Measurements from ENCODE around the gene OPRM1. TPM values are rescaled to one million over a fixed set of nuclear protein-coding genes. Genes with fewer than 3 reads are reported as not detected.

The OPRM1 gene
- total RNA-seq, 1 experiment from 2014 or later = not detected

DNA sequence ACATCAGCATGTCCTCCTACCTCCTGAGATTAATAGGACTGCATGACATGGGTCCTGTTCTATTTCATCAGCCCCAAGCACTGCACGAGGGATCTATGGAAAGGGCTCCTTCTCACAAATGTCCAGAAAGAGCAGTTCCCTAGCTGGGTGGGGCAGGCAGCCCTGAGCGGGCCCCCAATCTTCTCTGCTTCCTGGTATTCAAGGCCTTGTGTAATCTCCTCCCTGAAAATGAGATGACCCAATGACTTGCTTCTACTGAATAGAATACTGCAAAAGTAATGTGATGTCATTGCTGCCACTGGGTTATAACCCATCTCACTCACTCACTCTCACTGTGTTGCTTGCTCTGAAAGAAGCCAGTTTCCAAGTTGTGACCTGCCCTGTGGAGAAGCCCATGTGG, 126.4 kb downstream of the OPRM1 start:
- ATAC-seq (no peak), DNase-seq (ENCODE audit: low read depth, low spot score) (no peak)
- intact Hi-C loops (cut with micrococcal nuclease) = no loop called here
- POLR2A ChIA-PET = no interaction called here
- RAD21 ChIA-PET (ENCODE audit: low non-redundant PET in 1 of 2, low total read pairs in 2 of 2, uncharacterized antibody in 2 of 2, unreplicated experiment in 2 of 2) = no interaction called here
- 0 out of 2 replicates have a peak, but pooled peaks cover 2% of the 10 kb centered on the region for H3K9me2 ChIP-seq (ENCODE audit: insufficient read depth)
- H2AFZ ChIP-seq (ENCODE audit: low read depth, low read length, poor library complexity, severe bottlenecking) = no peak overlapping the region
- no peaks in the 10 kb centered on the region for H3K4me1 ChIP-seq (ENCODE audit: control insufficient read depth in 1 of 2, insufficient read depth in 2 of 2, low read length in 2 of 2)
- no peak for TF ChIP-seq ELF1 (IDR thresholded peaks at IDR 0.05; ENCODE audit: borderline replicate concordance, low read depth)
- TF ChIP-seq, protein P1, sequence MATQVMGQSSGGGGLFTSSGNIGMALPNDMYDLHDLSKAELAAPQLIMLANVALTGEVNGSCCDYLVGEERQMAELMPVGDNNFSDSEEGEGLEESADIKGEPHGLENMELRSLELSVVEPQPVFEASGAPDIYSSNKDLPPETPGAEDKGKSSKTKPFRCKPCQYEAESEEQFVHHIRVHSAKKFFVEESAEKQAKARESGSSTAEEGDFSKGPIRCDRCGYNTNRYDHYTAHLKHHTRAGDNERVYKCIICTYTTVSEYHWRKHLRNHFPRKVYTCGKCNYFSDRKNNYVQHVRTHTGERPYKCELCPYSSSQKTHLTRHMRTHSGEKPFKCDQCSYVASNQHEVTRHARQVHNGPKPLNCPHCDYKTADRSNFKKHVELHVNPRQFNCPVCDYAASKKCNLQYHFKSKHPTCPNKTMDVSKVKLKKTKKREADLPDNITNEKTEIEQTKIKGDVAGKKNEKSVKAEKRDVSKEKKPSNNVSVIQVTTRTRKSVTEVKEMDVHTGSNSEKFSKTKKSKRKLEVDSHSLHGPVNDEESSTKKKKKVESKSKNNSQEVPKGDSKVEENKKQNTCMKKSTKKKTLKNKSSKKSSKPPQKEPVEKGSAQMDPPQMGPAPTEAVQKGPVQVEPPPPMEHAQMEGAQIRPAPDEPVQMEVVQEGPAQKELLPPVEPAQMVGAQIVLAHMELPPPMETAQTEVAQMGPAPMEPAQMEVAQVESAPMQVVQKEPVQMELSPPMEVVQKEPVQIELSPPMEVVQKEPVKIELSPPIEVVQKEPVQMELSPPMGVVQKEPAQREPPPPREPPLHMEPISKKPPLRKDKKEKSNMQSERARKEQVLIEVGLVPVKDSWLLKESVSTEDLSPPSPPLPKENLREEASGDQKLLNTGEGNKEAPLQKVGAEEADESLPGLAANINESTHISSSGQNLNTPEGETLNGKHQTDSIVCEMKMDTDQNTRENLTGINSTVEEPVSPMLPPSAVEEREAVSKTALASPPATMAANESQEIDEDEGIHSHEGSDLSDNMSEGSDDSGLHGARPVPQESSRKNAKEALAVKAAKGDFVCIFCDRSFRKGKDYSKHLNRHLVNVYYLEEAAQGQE (IDR thresholded peaks at IDR 0.05; ENCODE audit: low read depth) = no peak
- TF ChIP-seq, protein P2, sequence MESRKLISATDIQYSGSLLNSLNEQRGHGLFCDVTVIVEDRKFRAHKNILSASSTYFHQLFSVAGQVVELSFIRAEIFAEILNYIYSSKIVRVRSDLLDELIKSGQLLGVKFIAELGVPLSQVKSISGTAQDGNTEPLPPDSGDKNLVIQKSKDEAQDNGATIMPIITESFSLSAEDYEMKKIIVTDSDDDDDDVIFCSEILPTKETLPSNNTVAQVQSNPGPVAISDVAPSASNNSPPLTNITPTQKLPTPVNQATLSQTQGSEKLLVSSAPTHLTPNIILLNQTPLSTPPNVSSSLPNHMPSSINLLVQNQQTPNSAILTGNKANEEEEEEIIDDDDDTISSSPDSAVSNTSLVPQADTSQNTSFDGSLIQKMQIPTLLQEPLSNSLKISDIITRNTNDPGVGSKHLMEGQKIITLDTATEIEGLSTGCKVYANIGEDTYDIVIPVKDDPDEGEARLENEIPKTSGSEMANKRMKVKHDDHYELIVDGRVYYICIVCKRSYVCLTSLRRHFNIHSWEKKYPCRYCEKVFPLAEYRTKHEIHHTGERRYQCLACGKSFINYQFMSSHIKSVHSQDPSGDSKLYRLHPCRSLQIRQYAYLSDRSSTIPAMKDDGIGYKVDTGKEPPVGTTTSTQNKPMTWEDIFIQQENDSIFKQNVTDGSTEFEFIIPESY (IDR thresholded peaks at IDR 0.05; ENCODE audit: extremely low read depth, insufficient replicate concordance, low read length) = no peak
- no peak for TF ChIP-seq SIN3A (IDR thresholded peaks at IDR 0.05; ENCODE audit: low read depth)
- no peak for TF ChIP-seq CEBPB (IDR thresholded peaks at IDR 0.05; ENCODE audit: low read depth)
- no peak for TF ChIP-seq POLR2AphosphoS5 (IDR thresholded peaks at IDR 0.05; ENCODE audit: low read depth, low read length)
- TF ChIP-seq SRF (IDR thresholded peaks at IDR 0.05; ENCODE audit: low read depth) = no peak
- TF ChIP-seq EZH2phosphoT487 (IDR thresholded peaks at IDR 0.05; ENCODE audit: borderline replicate concordance) = no peak
- TF ChIP-seq, protein P3, sequence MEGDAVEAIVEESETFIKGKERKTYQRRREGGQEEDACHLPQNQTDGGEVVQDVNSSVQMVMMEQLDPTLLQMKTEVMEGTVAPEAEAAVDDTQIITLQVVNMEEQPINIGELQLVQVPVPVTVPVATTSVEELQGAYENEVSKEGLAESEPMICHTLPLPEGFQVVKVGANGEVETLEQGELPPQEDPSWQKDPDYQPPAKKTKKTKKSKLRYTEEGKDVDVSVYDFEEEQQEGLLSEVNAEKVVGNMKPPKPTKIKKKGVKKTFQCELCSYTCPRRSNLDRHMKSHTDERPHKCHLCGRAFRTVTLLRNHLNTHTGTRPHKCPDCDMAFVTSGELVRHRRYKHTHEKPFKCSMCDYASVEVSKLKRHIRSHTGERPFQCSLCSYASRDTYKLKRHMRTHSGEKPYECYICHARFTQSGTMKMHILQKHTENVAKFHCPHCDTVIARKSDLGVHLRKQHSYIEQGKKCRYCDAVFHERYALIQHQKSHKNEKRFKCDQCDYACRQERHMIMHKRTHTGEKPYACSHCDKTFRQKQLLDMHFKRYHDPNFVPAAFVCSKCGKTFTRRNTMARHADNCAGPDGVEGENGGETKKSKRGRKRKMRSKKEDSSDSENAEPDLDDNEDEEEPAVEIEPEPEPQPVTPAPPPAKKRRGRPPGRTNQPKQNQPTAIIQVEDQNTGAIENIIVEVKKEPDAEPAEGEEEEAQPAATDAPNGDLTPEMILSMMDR (IDR thresholded peaks at IDR 0.05 in 2 of 3, conservative IDR thresholded peaks at IDR 0.05 in 1 of 3; ENCODE audit: borderline replicate concordance in 1 of 3, insufficient read depth in 1 of 3, low read depth in 2 of 3, low read length in 2 of 3) = no peak
- no peak for TF ChIP-seq ZFX (IDR thresholded peaks at IDR 0.05)
- no peak for TF ChIP-seq YY1 (IDR thresholded peaks at IDR 0.05; ENCODE audit: extremely low read depth, insufficient replicate concordance, low read depth, low read length)
- H3K36me3 ChIP-seq (ENCODE audit: control insufficient read depth in 1 of 2, insufficient read depth in 2 of 2, low read length in 2 of 2) = no peaks in the 10 kb centered on the region
- no peak overlapping the region for H3K9ac ChIP-seq (ENCODE audit: low read length)
- no peak overlapping the region for H3K4me2 ChIP-seq (ENCODE audit: low read length)
- no peak overlapping the region for H3K4me3 ChIP-seq (replicated peaks in 1 of 2; ENCODE audit: low read depth in 1 of 2, low read length in 2 of 2)
- H4K20me1 ChIP-seq (ENCODE audit: insufficient read depth) = no peaks in the 10 kb centered on the region
- BruUV-seq (replicated peaks) = no TSS peak
- no peaks in the 10 kb centered on the region for H3K27me3 ChIP-seq (ENCODE audit: insufficient read depth, low read length)
- no peak overlapping the region for H3K27ac ChIP-seq (ENCODE audit: low read depth, low read length)
- H3K79me2 ChIP-seq (ENCODE audit: insufficient read depth, low read length) = no peaks in the 10 kb centered on the region
- CTCF ChIA-PET = interaction anchor here (1.3 kb wide), 1 partner anchor 11 kb away, joined by 3 read pairs; no protein-coding TSS in a partner anchor
- no peaks in the 10 kb centered on the region for H3K9me3 ChIP-seq (ENCODE audit: control insufficient read depth in 1 of 2, insufficient read depth in 1 of 2, low read depth in 1 of 2, low read length in 2 of 2)
